PC-9 (cell line): ENCODE results near the gene SND1. TPM values are rescaled to one million over a fixed set of nuclear protein-coding genes. Genes with fewer than 3 reads are reported as not detected.

ENCODE experiments used
- BruUV-seq: library from RNA; stranded (reverse); fragments of 400-500 nt; replicated peaks from 2 replicates; lab custom pipeline; 2021; lab: Mats Ljungman, UMichigan
- CTCF ChIA-PET: fragments of 300-600 bp; sonication (Branson Sonifier 250); formaldehyde crosslinking; loops from one replicate; lab custom pipeline; 2022; ENCODE audit warnings: antibody characterized with exemption; lab: Charles Lee
- POLR2A ChIA-PET: fragments of 300-600 bp; sonication (Branson Sonifier 250); formaldehyde crosslinking; loops from one replicate; lab custom pipeline; 2022; ENCODE audit warnings: antibody characterized with exemption; ENCODE audit not compliant: unreplicated experiment; lab: Charles Lee
- DNase-seq, 2 experiments: peaks; one replicate each; pipeline versions ENCODE4 v3.0.0 to v3.0.0-alpha.2; 2015 to 2022; ENCODE audit warnings: mixed read lengths in 1 of 2
- H2AFZ ChIP-seq: fragments of 200-600 bp; sonication (generic); 2 replicates; pipeline ENCODE4 v1.8.1; 2017; ENCODE audit warnings: antibody characterized with exemption
- H3F3A ChIP-seq: fragments of 200-600 bp; sonication (generic); 2 replicates; pipeline ENCODE4 v1.8.1; 2017; ENCODE audit warnings: antibody characterized with exemption, mild to moderate bottlenecking, low read depth; ENCODE audit not compliant: insufficient read depth
- H3K27ac ChIP-seq: fragments of 200-600 bp; sonication (generic); 2 replicates; pipeline ENCODE4 v1.6.1; 2016; ENCODE audit warnings: mixed run types
- H3K27me3 ChIP-seq: fragments of 200-600 bp; sonication (generic); 2 replicates; pipeline ENCODE4 v1.6.1; 2016; ENCODE audit warnings: low read depth, mixed run types; ENCODE audit not compliant: insufficient read depth
- H3K36me3 ChIP-seq: fragments of 200-600 bp; sonication (generic); 2 replicates; pipeline ENCODE4 v1.6.1; 2016; ENCODE audit warnings: low read depth, mixed run types
- H3K4me1 ChIP-seq: fragments of 200-600 bp; sonication (generic); replicated peaks from 2 replicates; pipeline ENCODE4 v1.6.1; 2016; ENCODE audit warnings: mixed run types; ENCODE audit not compliant: insufficient read depth
- H3K4me2 ChIP-seq: fragments of 200-600 bp; sonication (generic); 2 replicates; pipeline ENCODE4 v1.6.1; 2017; ENCODE audit warnings: mixed run types
- H3K4me3 ChIP-seq: fragments of 200-600 bp; sonication (generic); 2 replicates; pipeline ENCODE4 v1.6.1; 2016; ENCODE audit warnings: mixed run types
- H3K79me2 ChIP-seq: fragments of 200-600 bp; sonication (generic); 2 replicates; pipeline ENCODE4 v1.6.1; 2017; ENCODE audit warnings: low read depth, mixed run types
- H3K9me2 ChIP-seq: fragments of 200-600 bp; sonication (generic); 2 replicates; pipeline ENCODE4 v1.8.1; 2017; ENCODE audit warnings: mild to moderate bottlenecking; ENCODE audit not compliant: insufficient read depth
- H3K9me3 ChIP-seq: fragments of 200-600 bp; sonication (generic); 2 replicates; pipeline ENCODE4 v1.8.1; 2016; ENCODE audit warnings: low read depth; ENCODE audit not compliant: insufficient read depth
- H4K20me1 ChIP-seq: fragments of 200-600 bp; sonication (generic); 2 replicates; pipeline ENCODE4 v1.8.1; 2017; ENCODE audit not compliant: insufficient read depth
- CTCF ChIP-seq: fragments of 200-600 bp; sonication (generic); conservative IDR thresholded peaks from 2 replicates; pipeline ENCODE4 v1.6.1; 2017; ENCODE audit warnings: mixed run types, antibody characterized with exemption, mild to moderate bottlenecking, moderate library complexity
- EZH2 ChIP-seq: fragments of 200-600 bp; sonication (generic); IDR thresholded peaks from 2 replicates; pipeline ENCODE4 v1.8.0; 2017; ENCODE audit warnings: antibody characterized with exemption, low read depth
- intact Hi-C: fragments of 100-400 bp; cut with micrococcal nuclease; formaldehyde crosslinking; loops from one replicate; pipeline ENCODE4 v1.10.0; 2022; ENCODE audit not compliant: unreplicated experiment
- total RNA-seq: library from RNA; stranded (reverse); gene quantifications from 2 replicates; pipeline ENCODE4 v1.2.3, GENCODE V29; 2021

The SND1 gene
- total RNA-seq, 1 experiment from 2014 or later, result 273 TPM

GRCh38 chr7:127689194-127689772 lies 37.3 kb downstream of the SND1 start:
- Histone ChIP-seq H4K20me1 (peaks cover 66% of the 10 kb centered on the region), H2AFZ (no peak overlapping the region), H3F3A (peaks cover 6% of the 10 kb centered on the region), H3K9me3 (no peaks in the 10 kb centered on the region), H3K27ac (no peak overlapping the region), H3K36me3 (peaks cover 31% of the 10 kb centered on the region), H3K4me2 (no peak overlapping the region), H3K4me3 (no peak overlapping the region), H3K9me2 (no peaks in the 10 kb centered on the region), H3K79me2 (peaks cover 84% of the 10 kb centered on the region), H3K4me1 (no peaks in the 10 kb centered on the region), H3K27me3 (no peaks in the 10 kb centered on the region)
- BruUV-seq, result no TSS peak
- TF ChIP-seq EZH2 (no peak), CTCF (no peak)
- ChIA-PET CTCF (no interaction called here), POLR2A (no interaction called here)
- intact Hi-C loops, result no loop called here
- DNase-seq, result no peak

- peaks cover 40% of the 10 kb centered on the region for H3K36me3 ChIP-seq
- BruUV-seq, result no TSS peak
- POLR2A ChIA-PET, result interaction anchor here (0.6 kb wide), 1 partner anchor 199 kb away, joined by 3 read pairs; no protein-coding TSS in a partner anchor
These were observed 38.3 kb downstream of the SND1 start for GRCh38 chr7:127690337-127690736.

GRCh38 chr7:127690806-127691205 lies 38.8 kb downstream of the SND1 start:
- no peaks in the 10 kb centered on the region for H3K4me1 ChIP-seq
- TF ChIP-seq CTCF, result no peak
- no peak for TF ChIP-seq EZH2
- H3K4me2 ChIP-seq, result no peak overlapping the region
- peaks cover 40% of the 10 kb centered on the region for H3K36me3 ChIP-seq
- H3K9me2 ChIP-seq, result no peaks in the 10 kb centered on the region
- H3K79me2 ChIP-seq, result peaks cover 85% of the 10 kb centered on the region
- POLR2A ChIA-PET, result interaction anchor here (0.6 kb wide), 1 partner anchor 198 kb away, joined by 3 read pairs; no protein-coding TSS in a partner anchor
- DNase-seq, result no peak
- H4K20me1 ChIP-seq, result peaks cover 66% of the 10 kb centered on the region
- no peak overlapping the region for H3K4me3 ChIP-seq
- intact Hi-C loops, result no loop called here
- H2AFZ ChIP-seq, result no peak overlapping the region
- CTCF ChIA-PET, result no interaction called here
- no TSS peak for BruUV-seq
- H3K27ac ChIP-seq, result no peak overlapping the region
- peaks cover 9% of the 10 kb centered on the region for H3F3A ChIP-seq
- H3K27me3 ChIP-seq, result no peaks in the 10 kb centered on the region
- H3K9me3 ChIP-seq, result no peaks in the 10 kb centered on the region

More at GRCh38 chr7:127690337-127690736, 38.3 kb downstream of the SND1 start:
- Histone ChIP-seq H2AFZ (no peak overlapping the region), H3K27ac (no peak overlapping the region), H3K27me3 (no peaks in the 10 kb centered on the region), H3K4me1 (no peaks in the 10 kb centered on the region), H3F3A (peaks cover 6% of the 10 kb centered on the region), H3K4me2 (no peak overlapping the region), H3K9me2 (no peaks in the 10 kb centered on the region), H4K20me1 (peaks cover 66% of the 10 kb centered on the region), H3K9me3 (no peaks in the 10 kb centered on the region), H3K79me2 (peaks cover 85% of the 10 kb centered on the region), H3K4me3 (no peak overlapping the region)
- intact Hi-C loops, result no loop called here
- no peak for TF ChIP-seq EZH2
- TF ChIP-seq CTCF, result no peak
- DNase-seq, result no peak
- CTCF ChIA-PET, result no interaction called here
